Common myeloid progenitor, CD34-positive (primary cell): ENCODE measurements around the gene ISX.

Source experiments
- CTCF ChIA-PET: fragments of 350-600 bp; sonication (Branson Sonifier 250); formaldehyde crosslinking; loops from one replicate; lab custom pipeline; 2021; ENCODE audit warnings: antibody characterized with exemption; lab: Charles Lee
- POLR2A ChIA-PET: fragments of 350-600 bp; sonication (Branson Sonifier 250); formaldehyde crosslinking; loops from one replicate; lab custom pipeline; 2021; ENCODE audit warnings: antibody characterized with exemption; lab: Charles Lee
- DNase-seq, 3 donors: peaks; one replicate each; pipeline versions ENCODE4 v3.0.0 to v3.0.0-alpha.2; 2013
- H3K27ac ChIP-seq, 2 experiments: 1 replicate in 1 of 2; 2 replicates in 1 of 2; pipeline ENCODE4 v1.7.0; 2013; ENCODE audit warnings: inconsistent platforms in 2 of 2, low read length in 2 of 2, mild to moderate bottlenecking in 2 of 2, low read depth in 1 of 2, moderate library complexity in 1 of 2; ENCODE audit not compliant: severe bottlenecking in 2 of 2, insufficient read depth in 1 of 2, poor library complexity in 1 of 2
- H3K27me3 ChIP-seq, 5 experiments: replicated peaks in 2 of 5; 1 replicate in 3 of 5; 2 replicates in 2 of 5; pipeline versions ENCODE4 v1.6.1 to v1.7.0; 2013; ENCODE audit warnings: low read length in 4 of 5, mild to moderate bottlenecking in 2 of 5, moderate library complexity in 2 of 5, inconsistent platforms in 1 of 5; ENCODE audit not compliant: insufficient read depth in 5 of 5, control insufficient read depth in 4 of 5
- H3K36me3 ChIP-seq, 4 experiments: 1 replicate in 2 of 4; 2 replicates in 2 of 4; pipeline versions ENCODE4 v1.6.1 to v1.7.0; 2013; ENCODE audit warnings: low read length in 3 of 4, control low read depth in 1 of 4, mild to moderate bottlenecking in 1 of 4; ENCODE audit not compliant: control insufficient read depth in 4 of 4, insufficient read depth in 4 of 4
- H3K4me1 ChIP-seq, 4 experiments: 1 replicate in 3 of 4; 2 replicates in 1 of 4; pipeline versions ENCODE4 v1.6.1 to v1.7.1; 2013; ENCODE audit warnings: low read length in 3 of 4, mild to moderate bottlenecking in 3 of 4, control low read depth in 1 of 4, inconsistent platforms in 1 of 4, moderate library complexity in 1 of 4; ENCODE audit not compliant: control insufficient read depth in 4 of 4, insufficient read depth in 4 of 4; ENCODE audit errors: control extremely low read depth in 1 of 4
- H3K4me3 ChIP-seq, 7 experiments: 1 replicate in 4 of 7; 2 replicates in 3 of 7; pipeline versions ENCODE4 v1.5.1 to v1.7.0; 2013; ENCODE audit warnings: mild to moderate bottlenecking in 7 of 7, low read length in 6 of 7, moderate library complexity in 6 of 7, inconsistent platforms in 2 of 7, low read depth in 2 of 7, control low read depth in 1 of 7; ENCODE audit not compliant: insufficient read depth in 4 of 7, control insufficient read depth in 1 of 7; ENCODE audit errors: extremely low read depth in 1 of 7
- H3K9me3 ChIP-seq, 5 experiments: 1 replicate in 4 of 5; 2 replicates in 1 of 5; pipeline versions ENCODE4 v1.6.1 to v1.7.1; 2013; ENCODE audit warnings: low read length in 4 of 5, mild to moderate bottlenecking in 2 of 5, inconsistent platforms in 1 of 5, low read depth in 1 of 5, moderate library complexity in 1 of 5; ENCODE audit not compliant: control insufficient read depth in 4 of 5, insufficient read depth in 2 of 5; ENCODE audit errors: control extremely low read depth in 1 of 5
- WGBS: methylation state at CpG from one replicate; pipeline ENCODE4 v1.1.5; 2013; ENCODE audit not compliant: insufficient coverage; 5-methylcytosine and 5-hydroxymethylcytosine counted together

Gene ISX

GRCh38 chr22:35064664-35065063, 1.3 kb upstream of the ISX start:
- Histone ChIP-seq H3K4me3 (no peak overlapping the region), H3K4me1 (peaks cover 0 to 31% (median 1%) of the 10 kb centered on the region in 4 experiments), H3K9me3 (peaks cover 0 to 3% (median 0%) of the 10 kb centered on the region in 5 experiments), H3K27ac (no peak overlapping the region), H3K36me3 (no peaks in the 10 kb centered on the region), H3K27me3 (no peaks in the 10 kb centered on the region)
- ChIA-PET POLR2A (no interaction called here), CTCF (no interaction called here)
- peak in 2 of 3 donors; percentile 31 to 54 for DNase-seq
- no CpG with 5 or more reads among the region's 1 CpG for WGBS

GRCh38 chr22:35065183-35065582, 775 bp upstream of the ISX start:
- H3K27ac ChIP-seq, result no peak overlapping the region
- H3K36me3 ChIP-seq, result no peaks in the 10 kb centered on the region
- CTCF ChIA-PET, result no interaction called here
- no peaks in the 10 kb centered on the region for H3K27me3 ChIP-seq
- WGBS, result no CpG with 5 or more reads among the region's 1 CpG
- H3K4me1 ChIP-seq, result peaks cover 0 to 36% (median 1%) of the 10 kb centered on the region in 4 experiments
- peaks cover 0 to 3% (median 0%) of the 10 kb centered on the region in 5 experiments for H3K9me3 ChIP-seq
- POLR2A ChIA-PET, result no interaction called here
- H3K4me3 ChIP-seq, result no peak overlapping the region
- no peak for DNase-seq

GRCh38 chr22:35066768-35067167, 810 bp downstream of the ISX start:
- POLR2A ChIA-PET, result no interaction called here
- 95% methylated on average over 4 of the region's 7 CpGs for WGBS
- CTCF ChIA-PET, result no interaction called here
- Histone ChIP-seq H3K9me3 (peaks cover 0 to 3% (median 0%) of the 10 kb centered on the region in 5 experiments), H3K4me3 (no peak overlapping the region), H3K27ac (no peak overlapping the region), H3K4me1 (peaks cover 0 to 39% (median 1%) of the 10 kb centered on the region in 4 experiments), H3K27me3 (no peaks in the 10 kb centered on the region), H3K36me3 (no peaks in the 10 kb centered on the region)
- DNase-seq, result no peak

- ChIA-PET POLR2A (no interaction called here), CTCF (no interaction called here)
- peak overlapping the region in 1 of 2 experiments; percentile 0 for H3K27ac ChIP-seq
- H3K9me3 ChIP-seq, result no peaks in the 10 kb centered on the region
- peaks cover 0 to 38% (median under 1%) of the 10 kb centered on the region in 4 experiments for H3K4me1 ChIP-seq
- H3K4me3 ChIP-seq, result no peak overlapping the region
- peak in 2 of 3 donors; percentile 2 to 51 for DNase-seq
- WGBS, result 20% methylated on average over 1 of the region's 1 CpG
- no peaks in the 10 kb centered on the region for H3K36me3 ChIP-seq
- H3K27me3 ChIP-seq, result peaks cover 0 to 1% (median 0%) of the 10 kb centered on the region in 5 experiments
Observed at GRCh38 chr22:35069541-35069940, 3.6 kb downstream of the ISX start.

- peaks cover 0 to 1% (median 0%) of the 10 kb centered on the region in 5 experiments for H3K27me3 ChIP-seq
- DNase-seq, result no peak
- WGBS, result no CpG with 5 or more reads among the region's 2 CpGs
- no peaks in the 10 kb centered on the region for H3K36me3 ChIP-seq
- peaks cover 0 to 27% (median 0%) of the 10 kb centered on the region in 4 experiments for H3K4me1 ChIP-seq
- H3K27ac ChIP-seq, result no peak overlapping the region
- H3K4me3 ChIP-seq, result no peak overlapping the region
- H3K9me3 ChIP-seq, result no peaks in the 10 kb centered on the region
- POLR2A ChIA-PET, result no interaction called here
- CTCF ChIA-PET, result no interaction called here
Observed at GRCh38 chr22:35070451-35071093, 4.6 kb downstream of the ISX start.

- H3K4me1 ChIP-seq, result peaks cover 0 to 24% (median 0%) of the 10 kb centered on the region in 4 experiments
- H3K27me3 ChIP-seq, result peaks cover 0 to 3% (median under 1%) of the 10 kb centered on the region in 5 experiments
- CTCF ChIA-PET, result no interaction called here
- 0% methylated on average over 1 of the region's 3 CpGs for WGBS
- no peak overlapping the region for H3K27ac ChIP-seq
- H3K9me3 ChIP-seq, result no peaks in the 10 kb centered on the region
- H3K4me3 ChIP-seq, result no peak overlapping the region
- POLR2A ChIA-PET, result no interaction called here
- H3K36me3 ChIP-seq, result no peaks in the 10 kb centered on the region
- DNase-seq, result no peak
Observed at GRCh38 chr22:35071784-35072183, 5.8 kb downstream of the ISX start.

GRCh38 chr22:35072925-35073324, 7.0 kb downstream of the ISX start:
- WGBS, result 94% methylated on average over 2 of the region's 4 CpGs
- CTCF ChIA-PET, result no interaction called here
- no peak for DNase-seq

More at GRCh38 chr22:35072925-35073324, 7.0 kb downstream of the ISX start:
- H3K27me3 ChIP-seq, result peaks cover 0 to 3% (median 1%) of the 10 kb centered on the region in 5 experiments
- H3K4me1 ChIP-seq, result peaks cover 0 to 24% (median 0%) of the 10 kb centered on the region in 4 experiments
- H3K27ac ChIP-seq, result no peak overlapping the region
- H3K9me3 ChIP-seq, result no peaks in the 10 kb centered on the region
- H3K36me3 ChIP-seq, result no peaks in the 10 kb centered on the region
- POLR2A ChIA-PET, result no interaction called here
- H3K4me3 ChIP-seq, result no peak overlapping the region
